ENCODE results near the gene CPNE2.
"Not testable (repeated sequence)": the region's sequence is repeated elsewhere in the genome, so short reads cannot be mapped to it uniquely, and the experiment has no call there.

The CPNE2 gene

GRCh38 chr16:57069635-57070370 lies 22.6 kb upstream of the CPNE2 start:
- DNase-seq = no peak

- DNase-seq = no peak
Observed at GRCh38 chr16:57070424-57070823, 22.0 kb upstream of the CPNE2 start.

GRCh38 chr16:57071081-57071732 lies 21.2 kb upstream of the CPNE2 start:
- DNase-seq = not testable (repeated sequence)

- DNase-seq = no peak
Observed at GRCh38 chr16:57071831-57072582, 20.4 kb upstream of the CPNE2 start.

GRCh38 chr16:57072616-57073275 lies 19.6 kb upstream of the CPNE2 start:
- no peak for DNase-seq

GRCh38 chr16:57077714-57078113 lies 14.7 kb upstream of the CPNE2 start:
- no peak for DNase-seq

- no peak for DNase-seq
Observed at GRCh38 chr16:57081744-57082143, 10.6 kb upstream of the CPNE2 start.

- DNase-seq = no peak
Observed at GRCh38 chr16:57082664-57083063, 9.7 kb upstream of the CPNE2 start.

- no peak for DNase-seq
Observed at GRCh38 chr16:57083485-57084126, 8.8 kb upstream of the CPNE2 start.

- DNase-seq = peak; percentile 67
Observed at GRCh38 chr16:57084257-57084770, 8.1 kb upstream of the CPNE2 start.

GRCh38 chr16:57084996-57085395 lies 7.4 kb upstream of the CPNE2 start:
- DNase-seq = no peak

GRCh38 chr16:57087003-57087402 lies 5.4 kb upstream of the CPNE2 start:
- no peak for DNase-seq

GRCh38 chr16:57089406-57089805 lies 3.0 kb upstream of the CPNE2 start:
- no peak for DNase-seq

GRCh38 chr16:57091200-57091974 lies 996 bp upstream of the CPNE2 start:
- no peak for DNase-seq

- peak; percentile 13 for DNase-seq
Observed at GRCh38 chr16:57092786-57093411, 516 bp downstream of the CPNE2 start.

- DNase-seq = no peak
Observed at GRCh38 chr16:57093666-57094564, 1.5 kb downstream of the CPNE2 start.

GRCh38 chr16:57094911-57095310 lies 2.5 kb downstream of the CPNE2 start:
- DNase-seq = no peak

- DNase-seq = no peak
Observed at GRCh38 chr16:57096192-57096591, 3.8 kb downstream of the CPNE2 start.

GRCh38 chr16:57096793-57097192 lies 4.4 kb downstream of the CPNE2 start:
- DNase-seq = no peak

All from effector CD8-positive, alpha-beta T cell (primary cell).